ENCODE results near the gene GAL3ST3.

- TF ChIP-seq, protein P1, sequence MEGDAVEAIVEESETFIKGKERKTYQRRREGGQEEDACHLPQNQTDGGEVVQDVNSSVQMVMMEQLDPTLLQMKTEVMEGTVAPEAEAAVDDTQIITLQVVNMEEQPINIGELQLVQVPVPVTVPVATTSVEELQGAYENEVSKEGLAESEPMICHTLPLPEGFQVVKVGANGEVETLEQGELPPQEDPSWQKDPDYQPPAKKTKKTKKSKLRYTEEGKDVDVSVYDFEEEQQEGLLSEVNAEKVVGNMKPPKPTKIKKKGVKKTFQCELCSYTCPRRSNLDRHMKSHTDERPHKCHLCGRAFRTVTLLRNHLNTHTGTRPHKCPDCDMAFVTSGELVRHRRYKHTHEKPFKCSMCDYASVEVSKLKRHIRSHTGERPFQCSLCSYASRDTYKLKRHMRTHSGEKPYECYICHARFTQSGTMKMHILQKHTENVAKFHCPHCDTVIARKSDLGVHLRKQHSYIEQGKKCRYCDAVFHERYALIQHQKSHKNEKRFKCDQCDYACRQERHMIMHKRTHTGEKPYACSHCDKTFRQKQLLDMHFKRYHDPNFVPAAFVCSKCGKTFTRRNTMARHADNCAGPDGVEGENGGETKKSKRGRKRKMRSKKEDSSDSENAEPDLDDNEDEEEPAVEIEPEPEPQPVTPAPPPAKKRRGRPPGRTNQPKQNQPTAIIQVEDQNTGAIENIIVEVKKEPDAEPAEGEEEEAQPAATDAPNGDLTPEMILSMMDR (IDR thresholded peaks at IDR 0.05) = no peak
- TF ChIP-seq POLR2A (IDR thresholded peaks at IDR 0.05) = no peak
- no peak for TF ChIP-seq EP300 (IDR thresholded peaks at IDR 0.05; ENCODE audit: low read depth)
- no peak for TF ChIP-seq POLR2AphosphoS5 (IDR thresholded peaks at IDR 0.05)
Measured at GRCh38 chr11:66075273-66075672, 26.3 kb upstream of the GAL3ST3 start.
